Ascending aorta (tissue), 2 donors: ENCODE data around the gene JAG2. TPM values are rescaled to one million over a fixed set of nuclear protein-coding genes. Genes with fewer than 3 reads are reported as not detected.

Source experiments
- DNase-seq, 2 donors: peaks; one replicate each; pipeline ENCODE4 v3.0.0-alpha.2; 2019; ENCODE audit warnings: low spot score in 2 of 2
- H3K27ac ChIP-seq, 2 donors: fragments of 200-600 bp; sonication (generic); one replicate each; pipeline ENCODE4 v1.5.1; 2016 to 2017; ENCODE audit warnings: mild to moderate bottlenecking in 1 of 2
- H3K27me3 ChIP-seq: fragments of 200-600 bp; sonication (generic); one replicate; pipeline ENCODE4 v1.5.1; 2017
- H3K36me3 ChIP-seq, 2 donors: fragments of 200-600 bp; sonication (generic); one replicate each; pipeline ENCODE4 v1.5.1; 2016
- H3K4me1 ChIP-seq, 2 donors: fragments of 200-600 bp; sonication (generic); one replicate each; pipeline ENCODE4 v1.5.1; 2016 to 2017; ENCODE audit warnings: mild to moderate bottlenecking in 1 of 2
- H3K4me3 ChIP-seq, 2 donors: fragments of 200-600 bp; sonication (generic); one replicate each; pipeline ENCODE4 v1.5.1; 2016 to 2017; ENCODE audit warnings: mild to moderate bottlenecking in 1 of 2
- H3K9me3 ChIP-seq, 2 donors: fragments of 200-600 bp; sonication (generic); one replicate each; pipeline ENCODE4 v1.5.1; 2016
- intact Hi-C: fragments of 100-400 bp; cut with DNase I; formaldehyde crosslinking; loops from one replicate; pipeline ENCODE4 v1.15.1; 2023
- total RNA-seq: library from RNA; depleted of rRNA; stranded (reverse); fragments of >200 nt; gene quantifications from one replicate; pipeline ENCODE4 v1.1.0, GENCODE V29; 2016
- TF ChIP-seq, protein P1 (sequence below), 3 experiments: fragments of 200-600 bp in 2 of 3; fragments of 450-650 bp in 1 of 3; sonication (generic) in 2 of 3; IDR thresholded peaks; one replicate each; pipeline ENCODE4 v1.5.1; 2016 to 2019; ENCODE audit warnings: antibody characterized with exemption in 3 of 3, mild to moderate bottlenecking in 1 of 3, moderate library complexity in 1 of 3

JAG2 gene
- total RNA-seq, 1 donor from 2014 or later: 35.5 TPM

DNA sequence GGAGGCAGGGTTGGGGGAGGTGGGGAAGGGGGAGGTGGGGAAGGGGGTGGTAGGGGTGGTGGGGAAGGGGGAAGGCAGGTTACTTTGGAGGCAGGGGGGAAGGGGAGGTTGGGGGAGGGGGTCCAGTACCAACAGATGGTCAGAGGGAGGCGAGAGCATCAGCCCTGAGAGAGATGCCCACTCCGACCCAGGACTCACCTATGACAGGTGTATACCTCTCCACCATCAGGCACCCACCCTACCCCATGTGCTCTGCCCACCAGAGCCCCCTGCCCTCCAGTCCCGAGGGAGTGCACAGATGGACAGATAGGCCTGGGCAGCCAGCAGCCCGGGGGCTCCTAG, 18.6 kb downstream of the JAG2 start:
- Histone ChIP-seq H3K4me3 (no peak overlapping the region), H3K9me3 (no peaks in the 10 kb centered on the region), H3K27ac (no peak overlapping the region), H3K4me1 (no peaks in the 10 kb centered on the region), H3K27me3 (no peaks in the 10 kb centered on the region), H3K36me3 (peaks cover 0 to 9% of the 10 kb centered on the region in 2 donors)
- DNase-seq: no peak
- intact Hi-C loops: no loop called here
- TF ChIP-seq, protein P1, sequence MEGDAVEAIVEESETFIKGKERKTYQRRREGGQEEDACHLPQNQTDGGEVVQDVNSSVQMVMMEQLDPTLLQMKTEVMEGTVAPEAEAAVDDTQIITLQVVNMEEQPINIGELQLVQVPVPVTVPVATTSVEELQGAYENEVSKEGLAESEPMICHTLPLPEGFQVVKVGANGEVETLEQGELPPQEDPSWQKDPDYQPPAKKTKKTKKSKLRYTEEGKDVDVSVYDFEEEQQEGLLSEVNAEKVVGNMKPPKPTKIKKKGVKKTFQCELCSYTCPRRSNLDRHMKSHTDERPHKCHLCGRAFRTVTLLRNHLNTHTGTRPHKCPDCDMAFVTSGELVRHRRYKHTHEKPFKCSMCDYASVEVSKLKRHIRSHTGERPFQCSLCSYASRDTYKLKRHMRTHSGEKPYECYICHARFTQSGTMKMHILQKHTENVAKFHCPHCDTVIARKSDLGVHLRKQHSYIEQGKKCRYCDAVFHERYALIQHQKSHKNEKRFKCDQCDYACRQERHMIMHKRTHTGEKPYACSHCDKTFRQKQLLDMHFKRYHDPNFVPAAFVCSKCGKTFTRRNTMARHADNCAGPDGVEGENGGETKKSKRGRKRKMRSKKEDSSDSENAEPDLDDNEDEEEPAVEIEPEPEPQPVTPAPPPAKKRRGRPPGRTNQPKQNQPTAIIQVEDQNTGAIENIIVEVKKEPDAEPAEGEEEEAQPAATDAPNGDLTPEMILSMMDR (IDR thresholded peaks at IDR 0.05): no peak

DNA sequence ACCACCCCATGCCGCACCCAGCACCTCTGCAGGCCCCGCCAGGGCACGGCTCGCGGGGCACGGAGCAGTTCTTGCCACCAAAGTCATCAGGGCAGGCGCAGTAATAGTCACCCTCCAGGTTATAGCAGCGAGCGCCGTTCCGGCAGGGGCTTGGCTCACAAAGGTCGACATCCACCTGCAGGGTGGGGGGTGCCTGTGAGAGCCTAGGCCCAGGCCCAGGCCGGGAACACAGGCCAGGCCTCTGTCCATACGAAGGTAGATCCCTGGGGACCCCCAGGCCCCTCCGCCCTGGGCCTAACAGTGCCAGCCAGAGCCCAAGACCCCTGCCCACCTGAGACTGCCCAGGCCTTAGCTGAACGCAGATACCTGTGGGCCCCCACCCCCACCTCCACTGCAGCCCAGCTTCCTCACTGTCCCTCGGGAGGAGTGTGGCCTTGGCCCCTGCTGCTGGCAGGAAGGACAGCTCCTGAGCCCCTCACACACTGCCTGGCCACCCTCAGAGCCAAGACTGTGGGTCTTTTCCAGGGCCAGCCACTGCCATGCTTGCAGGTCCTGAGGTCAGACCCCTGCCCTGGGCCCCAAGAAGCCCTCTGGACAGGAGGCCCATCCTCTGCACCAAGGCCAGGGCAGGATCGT, 19.3 kb downstream of the JAG2 start:
- intact Hi-C loops: no loop called here
- Histone ChIP-seq H3K27ac (no peak overlapping the region), H3K4me1 (no peaks in the 10 kb centered on the region), H3K27me3 (no peaks in the 10 kb centered on the region), H3K4me3 (no peak overlapping the region), H3K9me3 (no peaks in the 10 kb centered on the region), H3K36me3 (peaks cover 0 to 11% of the 10 kb centered on the region in 2 donors)
- TF ChIP-seq, protein P1 (IDR thresholded peaks at IDR 0.05): no peak
- no peak for DNase-seq

DNA sequence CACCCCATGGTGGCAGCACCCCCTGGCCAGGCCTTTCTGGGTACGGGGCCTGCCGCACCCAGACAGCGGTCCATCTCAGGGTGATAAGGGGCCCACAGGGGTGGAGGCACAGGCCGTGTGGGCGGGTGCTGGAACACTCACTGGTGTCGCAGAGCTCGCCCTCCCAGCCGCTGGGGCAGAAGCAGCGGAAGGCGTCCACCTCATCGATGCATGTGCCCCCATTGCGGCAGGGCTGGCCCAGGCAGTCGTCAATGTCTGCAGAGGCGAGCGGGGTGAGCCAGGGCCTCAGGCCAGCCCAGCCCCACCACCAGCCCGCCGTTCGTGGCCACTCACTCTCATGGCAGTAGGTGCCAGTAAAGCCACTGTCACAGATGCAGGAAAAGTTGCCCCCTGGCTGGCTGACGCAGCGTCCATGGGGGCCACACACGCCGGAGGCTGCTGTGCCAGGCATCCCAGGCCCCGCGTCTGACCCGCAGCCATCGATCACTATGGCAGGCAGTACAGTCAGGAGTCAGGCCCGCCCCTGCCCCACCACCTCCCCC, 19.9 kb downstream of the JAG2 start:
- DNase-seq: no peak
- peaks cover 0 to 11% of the 10 kb centered on the region in 2 donors for H3K36me3 ChIP-seq
- no peak overlapping the region for H3K4me3 ChIP-seq
- H3K9me3 ChIP-seq: no peaks in the 10 kb centered on the region
- no peaks in the 10 kb centered on the region for H3K27me3 ChIP-seq
- no peaks in the 10 kb centered on the region for H3K4me1 ChIP-seq
- TF ChIP-seq, protein P1 (IDR thresholded peaks at IDR 0.05): no peak
- intact Hi-C loops: no loop called here
- H3K27ac ChIP-seq: no peak overlapping the region

DNA sequence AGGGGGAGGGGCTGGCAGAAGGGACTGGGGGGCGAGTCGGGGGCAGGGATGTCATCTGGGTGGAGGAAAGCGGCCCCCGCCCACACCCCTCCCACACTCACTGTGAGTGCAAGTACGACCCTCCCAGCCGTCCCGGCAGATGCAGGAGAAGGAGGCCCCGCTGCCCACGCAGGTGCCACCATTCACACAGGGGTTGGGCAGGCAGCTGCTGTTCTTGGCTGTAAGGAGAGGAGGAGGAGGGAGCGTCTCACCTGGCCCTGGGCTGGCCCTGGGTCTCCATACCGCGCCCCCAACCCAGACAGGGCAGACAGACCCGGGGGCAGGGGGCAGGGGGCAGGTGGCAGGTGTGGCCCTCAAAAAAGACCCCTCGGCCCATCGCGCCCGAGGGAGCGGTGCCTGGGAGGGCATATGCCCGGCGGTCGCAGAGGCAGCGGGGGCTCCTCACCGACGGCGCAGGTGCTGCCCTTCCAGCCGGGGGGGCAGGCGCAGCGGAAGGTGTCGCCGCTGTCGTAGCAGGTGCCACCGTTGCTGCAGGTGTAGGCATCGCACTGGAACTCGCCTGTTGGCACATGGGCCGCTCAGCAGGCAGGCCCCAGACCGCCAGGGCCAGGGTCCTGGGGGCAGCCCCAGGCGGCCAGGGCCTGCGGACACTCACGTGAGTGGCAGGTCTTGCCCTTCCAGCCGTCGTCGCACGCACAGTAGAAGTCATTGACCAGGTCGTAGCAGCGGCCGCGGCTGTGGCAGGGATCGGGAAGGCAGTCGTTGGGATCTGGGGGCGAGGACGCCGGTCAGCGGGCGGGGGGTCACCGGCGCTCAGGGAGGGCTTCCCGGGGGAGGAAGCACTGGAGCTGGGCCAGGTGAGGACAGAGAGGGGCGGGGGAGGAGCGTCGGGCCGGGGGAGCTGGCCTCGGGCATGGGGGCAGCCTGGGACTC, 20.6 kb downstream of the JAG2 start:
- TF ChIP-seq, protein P1 (IDR thresholded peaks at IDR 0.05): no peak
- DNase-seq: no peak
- Histone ChIP-seq H3K4me1 (no peaks in the 10 kb centered on the region), H3K9me3 (no peaks in the 10 kb centered on the region), H3K27ac (no peak overlapping the region), H3K4me3 (no peak overlapping the region), H3K36me3 (peaks cover 0 to 13% of the 10 kb centered on the region in 2 donors), H3K27me3 (no peaks in the 10 kb centered on the region)
- intact Hi-C loops: no loop called here

DNA sequence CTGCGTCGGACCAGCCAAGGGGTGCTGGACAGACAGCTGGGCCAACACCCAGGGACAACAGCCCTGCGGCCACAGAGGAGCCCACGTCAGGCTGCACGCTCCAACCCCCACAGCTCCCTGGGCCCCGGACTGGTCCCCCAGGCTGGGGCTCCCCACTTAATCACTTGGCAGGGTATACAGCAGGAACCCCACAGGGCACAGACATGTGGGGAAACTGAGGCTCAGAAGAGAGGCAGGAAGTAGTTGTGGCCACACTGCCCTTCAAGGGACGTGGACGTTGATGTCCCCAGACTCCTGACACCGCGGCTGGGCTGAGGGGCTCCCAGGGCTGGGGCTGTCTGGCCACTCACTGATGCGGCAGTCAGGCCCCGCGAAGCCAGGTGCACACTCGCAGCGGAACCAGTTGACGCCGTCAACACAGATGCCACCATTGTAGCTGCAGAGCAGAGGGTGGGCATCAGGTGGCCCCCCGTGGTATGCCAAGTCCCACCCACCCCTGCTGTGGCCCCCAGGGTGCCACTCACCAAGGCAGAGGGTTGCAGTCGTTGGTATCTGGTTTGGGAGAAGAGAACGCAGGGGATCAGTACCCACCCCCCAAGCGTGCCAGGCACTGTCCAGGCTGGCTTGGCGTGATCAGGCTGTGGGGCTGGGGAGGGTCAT, 21.5 kb downstream of the JAG2 start:
- Histone ChIP-seq H3K4me3 (no peak overlapping the region), H3K36me3 (peaks cover 0 to 18% of the 10 kb centered on the region in 2 donors), H3K4me1 (no peaks in the 10 kb centered on the region), H3K27ac (no peak overlapping the region), H3K27me3 (no peaks in the 10 kb centered on the region), H3K9me3 (no peaks in the 10 kb centered on the region)
- TF ChIP-seq, protein P1 (IDR thresholded peaks at IDR 0.05): no peak
- intact Hi-C loops: no loop called here
- no peak for DNase-seq
